CD4-positive, alpha-beta T cell treated with Interleukin-21 for 1 hour (primary cell): ENCODE data around the gene ITGB7.
"Not testable (repeated sequence)": the region's sequence is repeated elsewhere in the genome, so short reads cannot be mapped to it uniquely, and the experiment has no call there.

Source experiments
- DNase-seq: peaks from one replicate; pipeline ENCODE4 v3.0.0-alpha.2; 2020

Gene ITGB7

DNA sequence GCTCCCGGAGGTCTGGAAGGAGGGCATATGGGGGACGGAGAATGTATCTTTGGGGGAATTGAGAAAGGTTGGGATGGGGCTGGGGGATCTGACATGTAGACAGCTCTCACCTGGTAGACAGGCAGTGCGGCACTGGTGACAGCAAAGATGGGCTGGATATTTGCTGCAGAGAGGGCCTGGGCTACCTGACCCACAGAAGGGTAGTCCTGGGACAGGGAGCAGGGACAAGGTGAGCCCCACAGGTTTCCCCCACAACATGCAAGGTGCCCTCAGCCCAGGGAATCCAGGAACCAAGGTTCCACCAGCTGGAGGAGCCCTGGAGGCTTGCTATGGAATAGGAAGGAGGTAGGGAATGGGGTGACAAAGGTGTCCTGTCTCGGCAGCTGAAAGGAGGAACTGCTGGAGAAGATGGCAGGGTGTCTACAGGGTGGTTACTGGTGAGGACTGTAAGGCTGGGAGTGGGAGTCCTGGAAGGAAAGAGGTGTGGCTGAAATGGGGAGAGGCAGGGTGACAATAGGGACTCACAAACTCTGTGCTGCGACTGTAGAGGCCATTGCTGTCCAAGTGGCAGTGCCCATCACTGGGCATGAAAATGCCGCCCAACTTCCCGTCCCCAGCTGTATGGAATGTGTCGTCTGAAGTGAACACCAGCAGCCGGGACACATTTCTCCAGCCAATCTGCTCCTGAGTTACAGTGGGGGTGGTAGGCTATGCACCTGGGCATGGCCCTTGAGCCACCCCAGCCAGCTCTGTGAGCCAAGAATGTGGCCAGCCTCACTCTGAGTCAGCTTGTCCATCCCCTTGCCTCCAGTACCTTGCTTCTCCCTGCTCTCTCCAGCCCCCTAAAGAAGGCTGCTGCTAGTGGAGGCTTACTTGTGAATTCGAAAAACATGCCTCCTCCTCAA lies 11.3 kb downstream of the ITGB7 start:
- no peak for DNase-seq

DNA sequence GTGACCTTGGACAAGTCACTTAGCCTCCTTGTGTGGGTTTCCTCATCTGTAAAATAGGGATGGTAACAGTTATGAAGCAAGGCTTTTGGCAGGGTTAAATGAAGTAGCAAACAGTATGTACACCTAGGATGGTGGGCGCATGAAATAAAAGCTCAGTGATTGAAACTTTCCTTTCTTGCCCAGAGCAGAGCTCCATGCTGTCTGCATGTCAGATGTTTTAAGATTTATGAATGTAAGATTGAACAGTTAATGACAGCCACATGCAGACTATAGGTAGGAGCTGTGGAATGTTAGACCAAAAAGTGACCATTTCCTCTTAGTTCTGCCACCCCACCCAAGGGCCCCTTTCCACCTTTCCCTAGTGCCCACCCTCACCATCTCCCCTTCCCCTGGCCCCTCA lies 12.1 kb downstream of the ITGB7 start:
- DNase-seq, result no peak

DNA sequence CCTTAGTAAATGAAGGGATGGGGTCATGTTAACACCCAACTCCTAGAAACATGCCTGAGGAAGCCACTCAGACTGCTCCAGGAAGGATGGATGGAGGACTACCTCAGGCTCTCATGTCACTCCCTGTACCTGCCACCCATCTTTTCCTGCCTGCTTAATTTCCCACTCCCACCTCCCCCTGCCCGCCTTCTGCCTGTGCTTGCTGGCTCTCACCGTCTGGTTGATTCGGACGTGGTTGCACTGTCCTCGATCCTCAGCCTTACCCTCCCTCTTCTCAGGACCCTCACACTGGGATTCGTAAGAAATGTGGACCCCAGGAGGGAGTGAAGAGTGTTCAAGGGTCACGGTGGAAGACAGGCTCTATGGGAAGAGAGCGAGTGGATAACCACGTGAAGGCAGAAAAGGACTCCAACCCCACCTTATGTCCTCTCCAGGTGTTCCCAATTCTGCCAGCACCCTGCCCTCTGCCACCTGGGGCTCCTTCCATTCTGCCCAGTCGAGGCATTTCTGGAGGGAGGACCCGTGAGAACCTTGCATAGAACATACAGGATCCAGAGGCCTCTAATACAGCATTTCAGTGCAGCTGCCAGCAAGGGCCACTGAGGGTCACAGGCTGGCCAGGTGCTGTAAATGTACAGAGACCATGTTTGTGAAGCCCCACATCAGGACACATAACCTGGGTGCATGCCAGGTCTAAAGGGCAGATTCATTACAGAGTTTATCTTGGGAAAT lies 12.9 kb downstream of the ITGB7 start:
- DNase-seq, result no peak

DNA sequence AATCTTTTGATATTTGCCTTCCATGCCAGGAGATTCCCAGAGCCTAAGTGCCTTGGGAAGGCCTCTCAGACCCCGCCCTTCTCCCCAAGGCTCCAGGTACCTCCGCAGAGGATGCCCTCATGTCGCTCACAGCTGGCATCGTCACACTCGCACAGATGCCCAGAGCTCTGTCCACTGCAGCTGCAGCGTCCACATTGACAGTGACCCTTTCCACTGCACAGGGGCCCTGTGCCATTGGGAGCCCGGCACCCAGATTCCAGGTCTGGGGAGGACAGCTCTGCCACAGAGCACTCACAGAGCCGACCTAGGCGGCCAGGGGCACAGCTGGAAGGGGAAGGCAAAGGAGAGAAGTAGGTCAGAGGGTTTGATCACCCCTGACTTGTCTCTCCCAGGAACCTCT lies 14.0 kb downstream of the ITGB7 start:
- no peak for DNase-seq

DNA sequence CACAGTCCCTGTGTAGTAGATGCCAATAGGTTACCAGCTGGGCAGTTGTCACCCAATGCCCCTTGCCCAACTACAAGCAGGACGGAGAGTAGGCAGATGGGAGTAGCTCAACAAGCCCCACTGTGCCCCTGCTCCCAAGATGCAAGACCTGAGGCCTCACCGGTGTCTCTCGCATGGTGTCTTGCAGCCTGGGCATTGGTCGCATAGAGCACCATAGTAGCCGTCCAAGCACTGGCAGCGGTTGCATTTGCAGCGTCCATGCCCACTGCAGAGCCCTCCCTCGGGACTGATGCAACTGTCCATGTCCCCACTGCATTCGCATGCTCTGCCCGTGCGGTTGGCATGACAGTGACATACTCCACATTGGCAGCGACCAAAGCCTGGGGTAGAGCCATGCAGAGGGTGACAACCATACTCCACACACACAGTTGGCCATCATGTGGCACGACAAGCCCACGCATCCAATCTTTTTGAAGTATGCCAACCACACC lies 14.5 kb downstream of the ITGB7 start:
- DNase-seq, result no peak

DNA sequence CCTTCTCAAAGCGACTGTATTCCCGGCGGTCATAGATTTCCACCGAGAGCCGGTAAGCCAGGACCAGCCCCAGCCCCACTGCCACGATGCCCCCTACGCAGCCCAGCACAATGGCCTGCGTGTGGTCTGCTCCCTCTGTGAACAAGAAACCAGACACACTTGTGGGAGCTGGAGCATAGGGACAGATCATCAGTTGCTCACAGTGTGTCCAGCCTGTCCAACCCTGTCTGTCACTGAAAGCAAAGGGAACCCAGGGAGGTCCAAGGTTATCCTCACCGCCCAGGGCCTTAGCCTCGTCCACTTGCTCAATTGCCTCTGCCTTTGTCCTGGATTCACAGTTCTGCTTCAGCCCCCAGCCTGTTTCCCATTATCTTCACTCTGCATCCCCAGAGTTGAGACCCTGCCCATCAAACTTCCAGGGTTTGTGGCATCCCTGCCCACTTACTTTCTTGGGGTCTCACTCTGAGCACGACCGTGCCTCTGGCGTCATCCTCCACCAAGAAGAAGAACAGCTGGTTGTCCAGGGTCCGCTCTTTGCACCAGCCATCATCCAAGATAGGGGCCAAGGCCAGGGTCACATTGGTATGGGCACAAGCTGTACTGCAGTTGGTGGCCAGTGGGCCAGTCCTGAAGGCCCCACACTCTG lies 15.0 kb downstream of the ITGB7 start:
- DNase-seq, result no peak

DNA sequence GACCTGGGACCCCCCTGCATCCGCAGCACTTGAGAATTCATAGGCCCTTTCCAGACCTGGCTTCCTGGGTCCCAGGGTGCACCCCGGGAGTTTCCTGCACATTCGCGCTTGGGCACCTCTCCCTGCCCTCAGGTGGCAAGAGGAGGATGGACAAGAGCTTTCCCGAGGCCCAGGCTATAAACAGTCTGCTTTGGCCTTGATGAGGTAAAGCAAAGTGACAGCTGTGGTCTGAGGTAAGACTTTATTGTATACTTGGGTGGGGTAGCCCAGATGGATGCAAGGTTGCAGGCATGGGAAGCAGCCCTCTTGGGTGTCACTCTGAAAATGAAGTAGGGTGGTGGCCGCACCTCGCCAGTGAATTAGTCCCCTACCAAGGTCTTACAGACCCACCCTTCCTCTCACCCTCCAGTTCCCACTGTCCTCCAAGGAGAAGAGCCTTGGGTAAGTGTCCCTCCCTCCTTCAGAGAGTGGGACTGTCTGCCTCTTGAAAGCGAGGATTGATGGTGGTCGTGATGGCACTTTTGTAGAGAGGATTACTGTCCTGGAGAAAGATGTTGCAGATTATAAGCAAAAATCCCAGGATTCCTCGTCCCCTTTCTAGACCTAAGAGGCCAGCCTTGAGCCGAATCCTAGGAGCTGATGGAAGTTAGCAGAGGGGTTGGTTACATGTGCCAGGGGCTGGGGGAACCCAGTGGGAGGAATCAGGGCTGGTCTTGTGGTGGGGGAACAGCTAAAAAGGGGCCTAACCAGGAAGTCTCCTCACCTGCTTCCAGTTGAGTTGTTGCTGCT lies 15.8 kb downstream of the ITGB7 start:
- DNase-seq, result no peak

DNA sequence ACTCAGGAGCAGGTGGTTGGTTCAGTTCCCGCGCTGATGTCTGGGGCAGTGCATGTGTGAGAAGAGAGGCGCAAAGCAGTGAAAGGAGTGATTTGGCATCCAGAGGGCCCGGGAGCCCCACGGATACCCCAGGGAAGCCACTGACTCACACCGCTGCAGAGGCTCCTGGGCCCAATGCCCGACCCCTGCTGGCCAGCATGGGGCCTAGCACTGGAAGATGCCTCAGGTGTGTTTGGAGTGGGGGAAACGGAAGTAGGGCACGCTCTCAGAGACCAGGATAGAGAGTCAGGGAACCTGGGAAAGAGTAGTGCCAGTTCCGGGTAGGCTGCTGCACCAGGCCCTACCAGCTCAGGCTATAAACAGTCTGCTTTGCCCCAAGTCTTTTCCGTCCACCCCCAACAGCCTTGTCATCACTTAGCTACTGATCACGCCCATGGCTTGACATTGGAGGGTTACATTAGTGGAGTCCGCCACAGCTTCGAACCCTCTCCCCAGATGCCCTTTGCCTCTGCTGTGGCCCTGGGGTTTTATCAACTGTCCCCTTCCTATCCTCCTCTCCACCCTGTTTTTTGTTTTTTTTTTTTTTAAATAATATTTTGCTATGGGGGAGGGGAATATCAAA lies 16.8 kb downstream of the ITGB7 start:
- peak; percentile 59 for DNase-seq

DNA sequence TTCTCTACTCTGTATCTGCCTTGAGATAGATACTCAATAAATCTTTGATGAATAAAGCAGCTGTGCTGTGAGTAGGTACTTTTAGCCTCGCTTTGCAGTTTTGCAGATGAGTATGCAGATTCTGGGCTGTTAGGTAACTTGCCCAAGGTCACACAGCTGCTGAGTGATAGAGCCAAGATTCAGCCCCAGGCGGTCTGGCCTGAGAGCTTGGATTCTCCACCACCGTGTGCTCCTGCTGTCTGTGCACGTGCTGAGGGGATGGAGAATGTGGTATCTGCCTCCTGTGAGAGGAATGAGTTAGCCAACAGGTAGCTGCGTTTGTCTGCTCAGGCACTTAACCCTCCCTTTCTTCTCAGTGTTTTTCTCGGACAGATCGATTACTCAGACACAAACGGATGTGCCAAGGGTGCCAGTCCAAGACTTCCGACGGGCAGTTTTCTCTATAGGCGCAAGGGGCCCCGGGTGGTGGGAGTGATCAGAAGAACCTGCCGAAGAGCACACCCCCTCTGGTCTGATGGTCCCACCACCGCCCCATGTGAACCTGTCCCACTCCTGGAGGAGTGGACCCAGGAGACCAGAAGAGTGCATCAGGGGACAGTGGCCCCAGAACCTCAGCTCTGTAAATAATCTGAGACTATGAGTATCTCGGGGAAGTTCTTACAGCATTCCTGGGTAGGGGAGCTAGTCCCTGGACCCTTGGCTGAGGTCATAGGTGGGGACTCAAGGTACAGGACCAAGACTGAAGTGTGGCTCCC lies 19.7 kb downstream of the ITGB7 start:
- no peak for DNase-seq

DNA sequence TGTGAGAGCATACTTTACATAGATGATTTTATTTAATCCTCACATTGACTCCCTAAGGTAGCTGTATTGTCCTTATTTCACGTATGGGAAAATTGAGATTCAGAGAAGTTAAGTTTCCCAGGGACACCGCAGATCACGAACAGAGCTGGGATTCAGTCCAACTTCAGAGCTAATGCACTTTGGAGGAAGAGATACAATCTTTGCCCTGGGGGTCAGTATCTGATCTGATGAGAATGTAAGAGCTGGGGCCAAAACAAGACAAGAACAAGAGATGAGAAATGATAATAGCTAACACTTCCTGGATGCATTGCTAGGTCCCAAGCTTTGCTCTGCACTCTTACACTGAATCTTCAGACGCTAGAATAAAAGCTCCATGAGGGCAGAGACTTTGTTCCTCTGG lies 20.3 kb downstream of the ITGB7 start:
- no peak for DNase-seq

DNA sequence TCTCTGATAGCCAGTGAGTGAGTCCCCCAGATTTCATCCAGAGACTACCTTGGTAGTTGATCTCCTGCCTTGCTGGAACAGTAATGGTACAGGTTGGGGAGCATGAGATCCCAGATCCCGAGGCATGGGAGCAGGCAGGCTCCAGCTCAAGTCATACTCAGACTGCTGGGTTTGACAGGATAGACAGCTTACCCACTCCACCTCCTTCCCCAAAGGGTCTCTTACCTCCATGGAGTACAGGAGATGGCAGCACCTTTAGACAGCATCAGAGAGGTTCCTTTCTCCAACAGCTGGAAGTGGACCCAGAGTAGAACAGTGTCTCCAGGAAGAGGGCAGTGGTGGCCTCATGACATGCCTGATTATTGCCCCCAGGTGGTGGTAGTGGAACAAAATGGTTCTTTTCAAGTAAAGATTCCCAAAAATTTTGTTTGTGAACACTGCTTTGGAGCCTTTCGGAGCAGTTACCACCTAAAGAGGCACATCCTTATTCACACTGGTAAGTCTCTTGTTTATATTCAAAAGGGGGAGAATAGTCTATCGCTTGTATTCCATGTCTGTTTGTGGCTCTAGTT lies 21.4 kb downstream of the ITGB7 start:
- DNase-seq, result no peak

DNA sequence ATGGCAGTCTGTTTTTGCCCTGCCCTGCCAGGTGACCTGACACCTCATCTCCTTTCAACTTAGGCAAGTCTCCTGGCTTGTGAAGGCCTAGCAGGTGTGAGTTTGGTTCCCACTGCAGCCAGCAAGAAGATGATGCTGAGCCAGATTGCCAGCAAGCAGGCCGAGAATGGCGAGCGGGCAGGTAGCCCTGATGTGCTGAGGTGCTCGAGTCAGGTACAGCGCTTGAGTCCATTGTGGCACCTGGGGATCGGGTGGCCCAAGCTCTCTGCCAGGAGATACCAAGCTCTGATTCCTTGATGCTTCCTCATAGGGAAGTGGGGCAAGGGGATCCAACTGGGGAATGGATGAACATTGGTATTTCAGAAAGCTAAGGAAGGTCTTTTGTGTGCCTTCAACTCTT lies 22.2 kb downstream of the ITGB7 start:
- no peak for DNase-seq

DNA sequence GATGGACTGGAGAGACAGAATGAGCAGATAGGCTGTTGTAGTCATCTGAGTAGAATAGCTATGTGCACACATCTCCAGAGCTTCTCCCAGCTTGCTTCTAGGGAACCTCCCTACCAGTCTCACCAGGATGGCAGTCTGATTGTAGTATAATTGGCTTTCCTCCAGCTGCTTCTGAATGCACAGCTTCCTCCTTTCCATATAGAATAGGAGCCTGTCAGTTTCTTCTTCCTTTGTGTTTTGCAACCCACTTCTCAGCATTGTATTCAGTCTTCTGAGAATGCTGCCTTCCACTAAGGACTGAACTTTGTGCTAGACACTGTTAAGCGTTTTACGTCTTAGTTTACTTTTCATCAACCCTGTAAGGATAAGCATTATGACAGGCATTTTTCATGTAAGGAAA lies 24.1 kb downstream of the ITGB7 start:
- no peak for DNase-seq

DNA sequence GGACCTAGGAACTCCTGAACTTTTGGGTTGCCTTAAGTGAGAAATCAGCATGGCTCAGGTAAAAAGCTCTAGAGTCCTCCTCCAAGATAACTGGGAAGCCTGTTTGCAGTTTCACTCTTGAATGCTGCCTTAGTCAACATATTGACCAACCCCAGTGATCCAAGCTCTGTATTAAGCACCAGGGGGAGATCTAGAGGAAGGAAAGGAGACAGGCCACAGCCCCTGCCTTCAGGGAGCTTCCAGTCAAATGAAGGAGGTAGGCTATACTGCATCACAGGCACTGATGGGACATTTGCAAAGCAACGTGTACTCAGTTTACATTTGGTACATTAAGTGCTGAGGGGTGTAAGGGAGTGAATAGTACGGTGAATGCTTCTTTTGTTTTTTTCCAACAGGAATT lies 25.1 kb downstream of the ITGB7 start:
- no peak for DNase-seq

DNA sequence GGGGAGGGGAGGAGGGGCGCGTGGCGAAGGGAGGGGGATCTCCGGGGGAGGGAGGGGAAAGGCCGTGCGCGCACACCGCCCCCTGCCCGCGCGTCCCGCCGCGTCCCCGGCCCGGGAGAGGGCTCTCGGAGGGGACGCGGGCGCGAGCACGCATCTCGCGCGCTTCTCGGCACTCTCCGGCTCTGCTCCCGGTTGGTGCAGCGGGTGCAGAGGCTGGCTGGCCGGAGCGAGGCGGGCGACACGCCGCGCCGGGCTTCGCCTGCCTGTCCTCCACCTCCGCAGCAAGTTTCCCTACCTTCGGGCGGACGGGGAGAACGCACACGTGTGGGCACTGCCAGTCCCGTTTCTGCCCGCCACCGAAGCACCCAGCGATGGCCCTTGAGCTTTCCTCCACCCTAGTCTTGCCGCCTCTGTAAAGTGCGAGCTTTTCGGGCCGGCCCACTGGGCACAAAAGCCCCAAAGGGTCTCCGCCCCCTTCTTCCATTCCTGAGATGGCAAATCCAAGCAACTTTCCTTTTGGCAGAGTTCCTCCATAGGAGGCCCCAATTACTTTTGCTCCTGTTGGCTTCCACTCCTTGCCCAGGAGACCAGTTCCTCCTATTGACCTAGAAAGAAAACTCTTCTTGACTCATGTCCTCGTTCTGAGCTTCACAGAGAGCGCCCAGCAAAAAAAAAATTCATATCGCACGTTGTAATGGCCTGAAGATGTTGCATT lies 26.0 kb downstream of the ITGB7 start:
- DNase-seq, result no peak

DNA sequence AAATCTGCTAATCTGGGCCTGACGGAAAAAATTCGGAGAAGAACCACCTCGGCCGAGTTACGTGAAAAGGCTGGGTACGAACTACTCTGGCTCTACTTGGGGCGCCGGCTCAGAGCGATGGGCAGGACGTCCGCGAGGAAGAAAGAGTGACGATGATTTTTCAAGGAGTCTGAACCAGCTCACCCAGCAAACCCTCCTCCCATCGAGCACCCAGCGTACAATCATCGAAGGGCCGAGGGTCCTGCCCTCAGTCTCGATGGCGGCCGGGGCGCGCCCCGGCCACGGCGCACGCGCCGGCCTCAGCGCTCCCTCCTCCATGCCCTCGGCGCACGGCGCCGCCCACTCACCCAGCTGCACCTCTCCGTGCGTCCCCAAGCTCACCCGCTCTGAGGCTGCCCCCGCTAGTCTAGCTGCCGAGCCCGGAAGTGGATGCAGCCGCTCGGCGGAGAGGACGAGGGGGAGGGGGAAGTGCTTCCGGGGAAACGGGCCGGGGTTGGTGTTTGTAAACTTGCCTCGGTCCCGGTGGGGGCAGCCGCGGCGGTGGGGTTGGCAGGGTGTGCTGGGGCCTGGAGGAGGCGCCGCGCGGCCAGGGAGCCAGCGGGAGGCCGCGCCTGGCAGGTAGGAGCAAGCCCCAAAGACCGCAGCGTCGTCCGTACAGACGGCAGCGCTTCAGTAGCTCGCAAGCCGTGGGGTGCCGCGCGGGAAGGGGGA lies 26.7 kb downstream of the ITGB7 start, which contains the start of the genes CSAD and ZNF740:
Gene CSAD, minus strand, starts transcription at position 706 of the 711 bp plus-strand sequence. CDS start 7,455 bp downstream, outside the sequence.
Gene ZNF740, plus strand, starts transcription at position 503 of the 711 bp plus-strand sequence. CDS start 1,262 bp downstream, outside the sequence.
- peak; percentile 98 for DNase-seq

DNA sequence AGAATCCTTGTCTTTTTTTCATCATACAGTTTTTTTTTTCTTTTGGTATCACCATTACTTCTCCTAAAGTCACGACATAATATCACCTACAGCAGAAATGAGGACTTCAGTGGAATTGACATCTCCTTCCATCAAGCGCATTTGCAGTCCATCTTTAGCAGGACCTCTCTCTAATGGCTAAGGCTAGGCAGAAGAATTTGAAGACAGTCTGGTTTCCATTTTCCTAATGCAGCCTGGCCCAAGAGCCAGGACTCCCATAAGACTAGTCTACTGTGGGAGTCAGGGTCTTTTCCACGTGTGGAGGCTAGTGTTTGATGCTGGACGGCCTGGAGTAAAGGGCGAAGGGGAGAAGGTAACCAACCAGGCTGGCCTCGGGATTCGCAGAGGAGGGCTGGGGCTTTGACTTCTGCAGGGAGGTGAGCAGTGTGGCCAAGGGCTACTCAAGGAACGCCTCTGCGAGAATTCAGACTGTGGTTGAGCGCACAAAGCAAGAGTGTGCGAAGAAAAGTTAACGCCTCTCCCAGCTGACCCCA lies 27.3 kb downstream of the ITGB7 start:
- no peak for DNase-seq

DNA sequence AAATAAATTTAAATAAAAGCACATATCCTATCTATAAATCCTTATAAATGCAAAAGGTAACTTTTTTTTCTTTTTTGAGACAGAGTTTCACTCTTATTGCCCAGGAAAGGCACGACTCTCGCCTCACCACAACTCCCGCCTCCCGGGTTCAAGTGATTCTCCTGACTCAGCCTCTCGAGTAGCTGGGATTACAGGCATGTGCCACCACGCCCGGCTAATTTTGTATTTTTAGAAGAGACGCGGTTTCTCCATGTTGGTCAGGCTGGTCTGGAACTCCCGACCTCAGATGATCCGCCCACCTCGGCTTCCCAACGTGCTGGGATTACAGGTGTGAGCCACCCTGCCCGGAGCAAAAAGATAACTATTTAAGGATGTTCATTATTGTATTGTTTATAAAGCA lies 28.2 kb downstream of the ITGB7 start:
- DNase-seq, result not testable (repeated sequence)

DNA sequence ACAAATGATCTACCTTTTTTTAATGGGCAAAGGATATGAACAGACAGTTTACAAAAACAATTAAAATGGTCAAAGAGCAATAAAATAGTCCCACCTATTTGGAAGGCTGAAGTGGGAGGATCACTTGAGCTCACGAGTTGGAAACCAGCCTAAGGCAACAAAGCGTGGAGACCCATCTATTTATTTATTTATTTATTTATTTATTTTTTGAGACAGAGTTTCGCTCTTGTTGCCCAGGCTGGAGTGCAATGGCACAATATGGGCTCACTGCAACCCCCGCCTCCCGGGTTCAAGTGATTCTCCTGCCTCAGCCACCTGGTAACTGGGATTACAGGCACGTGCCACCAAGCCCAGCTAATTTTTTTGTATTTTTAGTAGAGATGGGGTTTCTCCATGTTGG lies 29.6 kb downstream of the ITGB7 start:
- not testable (repeated sequence) for DNase-seq
